ENCODE data around the gene GNAS-AS1.

- TF ChIP-seq CTCF (conservative IDR thresholded peaks at IDR 0.05; ENCODE audit: low read depth, low read length) (no peak), EZH2 (IDR thresholded peaks at IDR 0.05; ENCODE audit: low read length, unreplicated experiment) (no peak), EZH2phosphoT487 (IDR thresholded peaks at IDR 0.05; ENCODE audit: borderline replicate concordance, low read length) (no peak)
These were observed 29.7 kb upstream of the GNAS-AS1 start for GRCh38 chr20:58880441-58880840.
